Vagina (tissue), 2 donors: ENCODE data around the gene PARD3.

ENCODE experiments used
- POLR2A ChIP-seq, 2 donors: fragments of 450-650 bp; IDR thresholded peaks; one replicate each; pipeline ENCODE4 v1.6.1; 2017; ENCODE audit warnings: antibody characterized with exemption in 2 of 2, mild to moderate bottlenecking in 2 of 2, moderate library complexity in 2 of 2
- TF ChIP-seq, protein P1 (sequence below), 3 experiments: fragments of 450-650 bp in 2 of 3; fragments of 200-600 bp in 1 of 3; sonication (generic) in 1 of 3; IDR thresholded peaks; one replicate each; pipeline ENCODE4 v1.5.1; 2017 to 2019; ENCODE audit warnings: antibody characterized with exemption in 3 of 3, mild to moderate bottlenecking in 2 of 3, moderate library complexity in 2 of 3

DNA sequence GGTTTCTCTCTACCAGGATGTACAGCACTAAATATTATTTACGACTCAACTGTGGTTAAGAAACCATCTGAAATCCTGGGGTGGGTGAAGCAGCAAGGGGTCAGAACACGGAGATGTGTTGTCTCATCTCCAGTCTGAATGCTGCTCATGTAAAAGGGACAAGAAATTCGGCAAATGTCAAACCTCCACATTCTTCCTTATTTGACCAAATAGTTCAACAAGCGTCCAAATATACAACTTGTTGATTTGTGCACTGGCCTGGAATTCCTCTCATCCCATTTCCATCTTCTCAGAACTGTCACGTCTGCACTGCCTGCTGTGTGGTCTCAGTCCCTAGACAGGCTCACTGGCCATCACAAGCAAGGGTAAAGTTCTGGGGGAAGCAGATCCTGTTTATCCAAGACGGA is 520.0 kb downstream of the PARD3 start:
- TF ChIP-seq, protein P1, sequence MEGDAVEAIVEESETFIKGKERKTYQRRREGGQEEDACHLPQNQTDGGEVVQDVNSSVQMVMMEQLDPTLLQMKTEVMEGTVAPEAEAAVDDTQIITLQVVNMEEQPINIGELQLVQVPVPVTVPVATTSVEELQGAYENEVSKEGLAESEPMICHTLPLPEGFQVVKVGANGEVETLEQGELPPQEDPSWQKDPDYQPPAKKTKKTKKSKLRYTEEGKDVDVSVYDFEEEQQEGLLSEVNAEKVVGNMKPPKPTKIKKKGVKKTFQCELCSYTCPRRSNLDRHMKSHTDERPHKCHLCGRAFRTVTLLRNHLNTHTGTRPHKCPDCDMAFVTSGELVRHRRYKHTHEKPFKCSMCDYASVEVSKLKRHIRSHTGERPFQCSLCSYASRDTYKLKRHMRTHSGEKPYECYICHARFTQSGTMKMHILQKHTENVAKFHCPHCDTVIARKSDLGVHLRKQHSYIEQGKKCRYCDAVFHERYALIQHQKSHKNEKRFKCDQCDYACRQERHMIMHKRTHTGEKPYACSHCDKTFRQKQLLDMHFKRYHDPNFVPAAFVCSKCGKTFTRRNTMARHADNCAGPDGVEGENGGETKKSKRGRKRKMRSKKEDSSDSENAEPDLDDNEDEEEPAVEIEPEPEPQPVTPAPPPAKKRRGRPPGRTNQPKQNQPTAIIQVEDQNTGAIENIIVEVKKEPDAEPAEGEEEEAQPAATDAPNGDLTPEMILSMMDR (IDR thresholded peaks at IDR 0.05): no peak
- no peak for TF ChIP-seq POLR2A (IDR thresholded peaks at IDR 0.05)
